ENCODE results near the gene SPATC1L. TPM values are rescaled to one million over a fixed set of nuclear protein-coding genes. Genes with fewer than 3 reads are reported as not detected.

SPATC1L gene
- total RNA-seq, 1 donor from 2014 or later, result 58.7 TPM

DNA sequence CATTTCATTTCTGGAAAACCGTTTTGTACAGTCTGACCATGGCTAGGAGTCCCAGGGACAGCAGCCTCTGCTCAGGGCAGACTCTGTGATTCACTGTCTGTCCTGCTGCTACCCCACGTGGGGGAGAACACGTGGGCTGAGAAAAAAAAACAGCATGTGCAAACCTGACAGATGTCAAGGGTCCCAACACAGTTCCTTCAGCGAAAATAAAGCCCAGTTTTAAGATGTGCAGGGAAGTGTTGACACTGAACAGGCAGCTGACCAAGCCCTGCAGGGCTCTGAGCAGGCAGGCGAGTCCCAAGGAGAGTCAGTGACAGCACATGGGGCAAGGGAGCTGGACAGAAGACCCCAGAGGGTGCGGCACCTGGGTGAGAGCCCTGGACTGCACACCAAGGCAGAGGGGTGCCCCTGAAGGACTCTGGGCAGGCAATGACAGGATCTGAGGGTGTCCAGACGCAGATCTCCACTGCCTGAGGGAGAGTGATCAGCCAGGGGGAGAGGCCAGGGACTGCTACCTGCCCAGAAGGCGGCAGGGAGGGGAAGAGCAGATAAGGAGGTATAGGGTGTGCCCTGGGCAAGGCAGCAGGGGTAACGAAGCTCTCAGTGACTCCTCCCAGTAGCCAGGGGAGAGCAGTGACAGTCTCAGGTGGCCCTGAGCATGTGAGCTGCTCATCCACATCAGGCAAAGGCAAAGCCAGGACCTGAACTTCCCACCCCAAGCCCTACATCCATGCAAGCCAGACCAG, 5.1 kb upstream of the SPATC1L start:
- TF ChIP-seq, protein P1, sequence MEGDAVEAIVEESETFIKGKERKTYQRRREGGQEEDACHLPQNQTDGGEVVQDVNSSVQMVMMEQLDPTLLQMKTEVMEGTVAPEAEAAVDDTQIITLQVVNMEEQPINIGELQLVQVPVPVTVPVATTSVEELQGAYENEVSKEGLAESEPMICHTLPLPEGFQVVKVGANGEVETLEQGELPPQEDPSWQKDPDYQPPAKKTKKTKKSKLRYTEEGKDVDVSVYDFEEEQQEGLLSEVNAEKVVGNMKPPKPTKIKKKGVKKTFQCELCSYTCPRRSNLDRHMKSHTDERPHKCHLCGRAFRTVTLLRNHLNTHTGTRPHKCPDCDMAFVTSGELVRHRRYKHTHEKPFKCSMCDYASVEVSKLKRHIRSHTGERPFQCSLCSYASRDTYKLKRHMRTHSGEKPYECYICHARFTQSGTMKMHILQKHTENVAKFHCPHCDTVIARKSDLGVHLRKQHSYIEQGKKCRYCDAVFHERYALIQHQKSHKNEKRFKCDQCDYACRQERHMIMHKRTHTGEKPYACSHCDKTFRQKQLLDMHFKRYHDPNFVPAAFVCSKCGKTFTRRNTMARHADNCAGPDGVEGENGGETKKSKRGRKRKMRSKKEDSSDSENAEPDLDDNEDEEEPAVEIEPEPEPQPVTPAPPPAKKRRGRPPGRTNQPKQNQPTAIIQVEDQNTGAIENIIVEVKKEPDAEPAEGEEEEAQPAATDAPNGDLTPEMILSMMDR (IDR thresholded peaks at IDR 0.05; ENCODE audit: partially characterized antibody, unreplicated experiment), result no peak
- Mint-ChIP-seq H3K4me3 (ENCODE audit: unreplicated experiment) (peak overlapping the region; percentile 43), H3K36me3 (ENCODE audit: unreplicated experiment) (peaks cover 2% of the 10 kb centered on the region), H3K27me3 (ENCODE audit: unreplicated experiment) (peaks cover 34% of the 10 kb centered on the region), H3K9me3 (ENCODE audit: unreplicated experiment) (peaks cover 26% of the 10 kb centered on the region), H3K27ac (ENCODE audit: unreplicated experiment) (peak overlapping the region; percentile 97), H3K4me1 (ENCODE audit: low read depth, unreplicated experiment) (peaks cover 44% of the 10 kb centered on the region)
- DNase-seq, result no peak

DNA sequence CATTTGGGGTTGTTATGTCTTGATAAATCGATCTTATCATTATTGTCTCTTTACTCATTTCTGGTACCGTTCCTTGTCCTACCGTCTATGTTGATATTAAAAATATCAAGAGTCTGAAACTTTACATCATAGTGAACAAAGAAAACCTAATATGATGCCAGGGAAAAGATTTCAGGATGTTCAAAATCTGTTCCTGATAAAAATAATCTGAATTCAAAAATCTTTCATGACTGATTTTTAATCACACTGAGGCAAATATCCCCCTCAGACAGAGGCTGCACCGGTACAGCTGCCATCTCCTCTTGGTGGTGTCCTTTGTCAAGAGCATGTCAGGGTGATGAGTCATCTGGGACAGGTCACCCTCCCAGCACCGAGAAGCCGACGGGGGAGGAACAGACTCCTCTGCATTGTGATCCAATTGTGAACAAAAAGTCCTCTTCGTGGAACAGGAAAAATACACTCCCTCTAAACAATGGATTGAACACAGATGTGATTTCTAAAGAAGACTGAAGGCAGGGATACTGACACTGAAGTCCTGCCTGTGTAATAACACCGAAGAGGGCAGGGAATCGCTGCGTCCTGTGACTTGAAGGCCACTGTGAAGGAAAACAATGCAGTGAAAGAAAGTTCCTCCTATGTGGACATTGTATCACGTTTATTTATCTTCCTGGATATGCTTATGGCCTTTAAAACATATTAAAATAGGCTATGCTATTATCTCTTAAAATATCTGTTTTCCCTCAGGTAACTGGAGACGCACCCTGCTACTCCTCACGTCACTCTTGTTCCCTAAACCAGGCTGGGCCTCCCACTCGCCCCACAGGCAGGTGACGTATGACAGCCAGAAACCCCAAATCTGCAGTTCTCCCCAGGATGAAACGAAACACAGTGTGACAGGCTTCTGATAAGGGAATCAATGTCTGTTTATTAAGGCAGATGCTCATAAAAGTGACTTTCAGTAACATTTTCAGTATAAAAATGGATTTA, 4.3 kb upstream of the SPATC1L start:
- Mint-ChIP-seq H3K4me1 (ENCODE audit: low read depth, unreplicated experiment) (peaks cover 41% of the 10 kb centered on the region), H3K27ac (ENCODE audit: unreplicated experiment) (peak overlapping the region; percentile 97), H3K4me3 (ENCODE audit: unreplicated experiment) (peak overlapping the region; percentile 75), H3K27me3 (ENCODE audit: unreplicated experiment) (peaks cover 27% of the 10 kb centered on the region), H3K9me3 (ENCODE audit: unreplicated experiment) (peaks cover 22% of the 10 kb centered on the region), H3K36me3 (ENCODE audit: unreplicated experiment) (no peaks in the 10 kb centered on the region)
- DNase-seq, result no peak
- TF ChIP-seq, protein P1 (IDR thresholded peaks at IDR 0.05; ENCODE audit: partially characterized antibody, unreplicated experiment), result no peak

DNA sequence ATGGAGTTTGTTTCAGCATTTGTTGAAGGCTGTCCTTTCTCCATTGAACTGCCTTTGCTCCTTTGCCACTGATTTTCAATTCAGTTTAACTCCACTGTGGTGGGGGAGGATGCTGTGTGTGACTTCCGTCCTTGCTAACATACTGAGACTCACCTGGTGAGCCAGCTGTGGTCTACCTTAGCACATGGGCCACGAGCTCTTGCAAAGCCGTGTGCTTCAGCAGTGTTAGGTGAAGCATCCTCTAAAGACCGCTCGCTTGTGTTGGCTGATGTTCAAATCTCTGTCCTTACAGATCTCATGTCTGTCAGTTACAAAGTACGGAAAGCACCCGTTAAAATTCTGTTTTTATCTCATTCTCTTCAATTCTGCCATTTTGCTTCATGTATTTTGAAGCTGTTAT, 3.6 kb upstream of the SPATC1L start:
- Mint-ChIP-seq H3K4me1 (ENCODE audit: low read depth, unreplicated experiment) (peaks cover 41% of the 10 kb centered on the region), H3K4me3 (ENCODE audit: unreplicated experiment) (peak overlapping the region; percentile 75), H3K36me3 (ENCODE audit: unreplicated experiment) (no peaks in the 10 kb centered on the region), H3K27me3 (ENCODE audit: unreplicated experiment) (peaks cover 25% of the 10 kb centered on the region), H3K9me3 (ENCODE audit: unreplicated experiment) (peaks cover 22% of the 10 kb centered on the region), H3K27ac (ENCODE audit: unreplicated experiment) (peak overlapping the region; percentile 97)
- no peak for DNase-seq
- TF ChIP-seq, protein P1 (IDR thresholded peaks at IDR 0.05; ENCODE audit: partially characterized antibody, unreplicated experiment), result no peak

DNA sequence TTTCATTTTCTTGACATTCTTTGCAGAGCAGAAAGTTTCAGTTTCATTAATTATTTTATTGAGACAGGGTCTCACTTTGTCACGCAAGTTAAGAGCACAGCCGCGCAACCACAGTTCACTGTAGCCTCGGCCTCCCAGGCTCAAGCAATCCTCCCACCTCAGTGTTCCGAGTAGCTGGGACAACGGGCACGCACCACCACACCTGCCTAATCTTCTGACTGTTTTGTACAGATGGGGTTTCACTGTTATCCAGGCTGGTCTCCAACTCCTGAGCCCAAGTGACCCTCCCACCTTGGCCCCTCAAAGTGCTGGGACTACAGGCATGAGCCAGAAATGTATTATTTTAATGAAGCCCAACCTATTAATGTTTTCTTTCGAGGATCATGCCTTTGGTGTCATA, 3.0 kb upstream of the SPATC1L start:
- H3K36me3 Mint-ChIP-seq (ENCODE audit: unreplicated experiment), result no peaks in the 10 kb centered on the region
- peaks cover 22% of the 10 kb centered on the region for H3K9me3 Mint-ChIP-seq (ENCODE audit: unreplicated experiment)
- peak overlapping the region; percentile 97 for H3K27ac Mint-ChIP-seq (ENCODE audit: unreplicated experiment)
- DNase-seq, result no peak
- H3K4me1 Mint-ChIP-seq (ENCODE audit: low read depth, unreplicated experiment), result peaks cover 40% of the 10 kb centered on the region
- peaks cover 22% of the 10 kb centered on the region for H3K27me3 Mint-ChIP-seq (ENCODE audit: unreplicated experiment)
- TF ChIP-seq, protein P1 (IDR thresholded peaks at IDR 0.05; ENCODE audit: partially characterized antibody, unreplicated experiment), result no peak
- no peak overlapping the region for H3K4me3 Mint-ChIP-seq (ENCODE audit: unreplicated experiment)

All from glutamatergic neuron (in vitro differentiated cells).